ENCODE results near the gene FANCC. TPM values are rescaled to one million over a fixed set of nuclear protein-coding genes. Genes with fewer than 3 reads are reported as not detected.

The FANCC gene
- total and polyA plus RNA-seq, 4 donors: 8.3 to 32.4 (median 11.5) TPM

GRCh38 chr9:95110921-95111525, 206.5 kb downstream of the FANCC start:
- WGBS: 91% methylated on average over 14 of the region's 14 CpGs
- H3K9me3 ChIP-seq (ENCODE audit: control insufficient read depth in 4 of 4, low read length in 3 of 4): no peaks in the 10 kb centered on the region
- no peak overlapping the region for H3K9ac ChIP-seq (ENCODE audit: low read depth in 1 of 2, low read length in 2 of 2)
- H3K27me3 ChIP-seq (ENCODE audit: control insufficient read depth in 4 of 4, insufficient read depth in 4 of 4, low read length in 3 of 4): no peaks in the 10 kb centered on the region
- DNase-seq (ENCODE audit: low spot score): no peak
- no peak overlapping the region for H3K4me3 ChIP-seq (ENCODE audit: low read depth in 1 of 3, low read length in 3 of 3)
- TF ChIP-seq RXRA (IDR thresholded peaks at IDR 0.05) (no peak), FOXA1 (IDR thresholded peaks at IDR 0.05) (no peak), ATF3 (IDR thresholded peaks at IDR 0.05) (no peak), TAF1 (conservative IDR thresholded peaks at IDR 0.05) (no peak), SP1 (IDR thresholded peaks at IDR 0.05) (no peak), ZBTB33 (IDR thresholded peaks at IDR 0.05) (no peak), HNF4G (IDR thresholded peaks at IDR 0.05) (no peak), NR2F2 (IDR thresholded peaks at IDR 0.05) (no peak), EGR1 (IDR thresholded peaks at IDR 0.05; ENCODE audit: low read depth in 2 of 2) (no peak), JUND (IDR thresholded peaks at IDR 0.05) (no peak), YY1 (IDR thresholded peaks at IDR 0.05) (no peak), HNF4A (conservative IDR thresholded peaks at IDR 0.05) (no peak), GABPA (IDR thresholded peaks at IDR 0.05 in 1 of 2, conservative IDR thresholded peaks at IDR 0.05 in 1 of 2) (no peak), MAX (IDR thresholded peaks at IDR 0.05) (no peak), CTCF (IDR thresholded peaks at IDR 0.05; ENCODE audit: low read depth, low read length, missing input control) (no peak), FOXA2 (IDR thresholded peaks at IDR 0.05) (no peak), REST (IDR thresholded peaks at IDR 0.05) (no peak), RAD21 (IDR thresholded peaks at IDR 0.05) (no peak)
- H3K27ac ChIP-seq (ENCODE audit: low read depth in 1 of 2, low read length in 2 of 2): no peak overlapping the region
- H3K4me1 ChIP-seq (ENCODE audit: control insufficient read depth in 4 of 4, insufficient read depth in 4 of 4, low read length in 3 of 4): no peaks in the 10 kb centered on the region
- H3K36me3 ChIP-seq (ENCODE audit: control insufficient read depth in 4 of 4, insufficient read depth in 3 of 4, low read depth in 1 of 4, low read length in 3 of 4): peaks cover 10 to 68% (median 35%) of the 10 kb centered on the region in 4 donors

Data from liver (tissue), 9 donors.